DMS53 (cell line): ENCODE measurements around the gene NFIA.
A peak's percentile ranks its signal among the peaks of the same experiment; 100 is the strongest.

Source experiments
- DNase-seq: peaks from one replicate; lab custom pipeline; 2025; lab: John Stamatoyannopoulos, UW

The NFIA gene

GRCh38 chr1:61130338-61131000, 48.1 kb downstream of the NFIA start:
- no peak for DNase-seq

- no peak for DNase-seq
Observed at GRCh38 chr1:61131248-61131647, 48.9 kb downstream of the NFIA start.

- no peak for DNase-seq
Observed at GRCh38 chr1:61131716-61132115, 49.4 kb downstream of the NFIA start.

GRCh38 chr1:61132176-61132638, 49.8 kb downstream of the NFIA start:
- no peak for DNase-seq

- DNase-seq = no peak
Observed at GRCh38 chr1:61132645-61133334, 50.4 kb downstream of the NFIA start.

- no peak for DNase-seq
Observed at GRCh38 chr1:61133335-61134019, 51.1 kb downstream of the NFIA start.

GRCh38 chr1:61135291-61135690, 52.9 kb downstream of the NFIA start:
- peak; percentile 35 for DNase-seq

- DNase-seq = no peak
Observed at GRCh38 chr1:61138305-61138704, 55.9 kb downstream of the NFIA start.

- no peak for DNase-seq
Observed at GRCh38 chr1:61138921-61139774, 56.8 kb downstream of the NFIA start.

- DNase-seq = no peak
Observed at GRCh38 chr1:61139775-61140549, 57.6 kb downstream of the NFIA start.

- DNase-seq = peak; percentile 39
Observed at GRCh38 chr1:61140778-61141177, 58.4 kb downstream of the NFIA start.

GRCh38 chr1:61141288-61142042, 59.1 kb downstream of the NFIA start:
- DNase-seq = peak; percentile 92

- DNase-seq = peak; percentile 57
Observed at GRCh38 chr1:61142043-61142440, 59.7 kb downstream of the NFIA start.

GRCh38 chr1:61142726-61143500, 60.6 kb downstream of the NFIA start:
- DNase-seq = peak; percentile 96

- DNase-seq = peak; percentile 49
Observed at GRCh38 chr1:61143821-61144424, 61.6 kb downstream of the NFIA start.

GRCh38 chr1:61149010-61149860, 66.9 kb downstream of the NFIA start:
- DNase-seq = peak; percentile 71

- DNase-seq = no peak
Observed at GRCh38 chr1:61151565-61151964, 69.2 kb downstream of the NFIA start.

- DNase-seq = no peak
Observed at GRCh38 chr1:61152066-61152465, 69.7 kb downstream of the NFIA start.
